NOMO-1 treated with dmso at 0.1 percent for 144 hours (cell line): ENCODE results near the gene TCP11L2.
"Not testable (repeated sequence)": the region's sequence is repeated elsewhere in the genome, so short reads cannot be mapped to it uniquely, and the experiment has no call there.

ENCODE experiments used
- DNase-seq: peaks from one replicate; lab custom pipeline; 2025; ENCODE audit not compliant: unreplicated experiment; lab: John Stamatoyannopoulos, UW

Gene TCP11L2

DNA sequence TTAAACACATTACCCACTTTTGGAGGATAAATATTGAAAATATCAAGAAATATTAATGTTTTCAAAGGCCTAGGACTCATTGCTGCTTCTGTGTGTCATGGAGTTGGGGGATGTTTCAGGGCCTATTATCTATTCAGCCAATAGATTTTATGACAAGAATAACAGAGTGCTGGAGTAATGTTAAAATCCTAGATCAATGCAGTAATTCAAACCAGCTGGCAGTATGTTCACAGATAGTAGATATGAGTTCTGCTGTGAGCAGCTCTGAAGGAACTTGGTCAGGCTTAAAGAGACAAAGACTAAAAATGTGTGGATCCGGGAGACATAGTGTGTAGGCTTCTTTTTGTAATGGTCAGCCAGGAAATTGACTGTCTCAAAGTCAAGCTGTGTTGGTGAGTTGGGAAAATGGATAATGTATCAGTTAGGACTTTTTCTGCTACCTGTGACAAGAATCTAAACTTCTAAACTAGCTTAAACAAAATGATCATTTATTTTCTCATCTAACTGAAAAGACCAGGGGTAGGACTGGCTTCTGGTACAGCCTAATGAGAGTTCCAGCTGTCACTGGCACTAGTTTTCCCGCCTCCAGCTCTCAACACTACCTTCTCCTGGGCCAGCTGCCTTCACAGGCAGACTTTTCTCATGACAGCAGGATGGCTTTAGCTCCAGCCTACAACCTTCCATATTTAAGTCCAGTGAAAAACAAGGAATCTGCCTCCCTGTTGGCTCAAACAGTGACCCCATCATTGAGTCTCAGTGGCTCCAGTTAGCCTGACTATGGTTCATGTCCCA lies 38.7 kb downstream of the TCP11L2 start:
- DNase-seq: no peak

DNA sequence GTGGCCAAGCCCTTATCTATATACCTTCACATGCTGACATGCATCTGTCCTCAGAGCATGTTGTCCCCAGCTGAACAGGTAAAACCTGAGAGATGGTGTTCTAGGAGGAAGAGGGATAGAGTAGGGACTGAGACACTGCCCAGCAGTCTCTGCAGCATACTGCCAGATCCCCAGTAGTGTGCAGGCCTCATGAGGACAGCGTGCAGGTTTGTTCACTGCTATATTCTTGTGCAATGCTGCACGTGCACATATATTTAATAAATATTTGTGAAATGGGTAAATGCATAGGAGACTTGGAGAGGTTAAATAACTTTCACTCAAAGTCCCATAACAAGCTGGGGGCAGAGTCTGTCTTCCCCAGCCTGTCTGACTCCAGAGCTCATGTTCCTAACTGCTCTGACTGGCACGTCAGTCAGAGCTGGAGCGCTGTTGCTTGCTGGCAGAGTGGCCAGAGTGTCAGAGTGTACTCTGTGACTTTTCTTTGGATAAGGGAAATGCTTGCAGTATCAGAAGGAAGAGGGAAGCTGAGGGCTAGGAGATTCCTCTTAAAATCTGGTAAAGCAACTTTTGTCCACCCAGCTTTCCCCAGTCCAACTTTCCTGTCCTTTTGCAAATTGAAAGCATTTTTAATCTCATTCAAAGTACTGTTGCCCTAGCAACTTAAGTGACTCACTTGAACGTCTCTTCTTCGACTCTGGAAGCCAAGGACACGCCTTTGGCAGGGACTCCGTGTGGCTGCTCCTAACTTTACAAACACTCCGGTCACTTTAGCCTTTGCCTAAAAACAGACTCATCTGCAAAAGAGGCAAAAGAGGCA lies 40.1 kb downstream of the TCP11L2 start:
- DNase-seq: no peak

DNA sequence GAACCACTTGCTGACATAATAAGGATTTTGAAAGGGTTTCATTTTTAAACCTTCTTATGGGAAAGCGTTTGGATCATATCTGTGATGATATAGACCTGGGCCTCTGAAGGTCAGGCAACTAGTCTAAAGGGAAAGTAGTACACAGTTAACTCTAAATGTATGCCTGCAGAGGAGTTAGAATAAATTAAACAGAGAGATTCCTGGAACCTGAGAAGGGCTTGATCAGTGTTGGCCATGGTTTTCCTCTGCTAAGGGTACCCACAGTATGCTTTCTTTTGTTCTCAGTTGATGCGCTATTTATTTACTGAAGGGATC lies 40.6 kb downstream of the TCP11L2 start:
- DNase-seq: no peak

DNA sequence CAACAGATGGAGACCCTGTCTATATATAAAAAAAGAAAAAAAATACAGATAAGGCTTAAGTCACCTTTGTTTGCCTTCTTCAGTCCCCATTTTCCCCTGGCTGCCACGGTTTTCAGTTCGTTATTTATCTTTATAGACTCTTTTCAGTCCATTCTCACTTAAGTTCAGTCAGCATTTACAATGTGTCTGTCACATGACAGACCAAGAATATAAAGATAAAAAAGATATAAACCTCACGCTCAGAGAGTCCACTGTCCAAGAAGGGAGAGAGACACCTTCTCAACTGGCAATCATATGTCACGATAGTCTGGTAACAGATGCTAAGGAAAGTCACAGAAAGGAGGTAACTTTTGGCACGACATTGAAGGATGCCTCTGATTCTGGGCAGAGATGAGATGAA lies 41.6 kb downstream of the TCP11L2 start:
- DNase-seq: no peak

DNA sequence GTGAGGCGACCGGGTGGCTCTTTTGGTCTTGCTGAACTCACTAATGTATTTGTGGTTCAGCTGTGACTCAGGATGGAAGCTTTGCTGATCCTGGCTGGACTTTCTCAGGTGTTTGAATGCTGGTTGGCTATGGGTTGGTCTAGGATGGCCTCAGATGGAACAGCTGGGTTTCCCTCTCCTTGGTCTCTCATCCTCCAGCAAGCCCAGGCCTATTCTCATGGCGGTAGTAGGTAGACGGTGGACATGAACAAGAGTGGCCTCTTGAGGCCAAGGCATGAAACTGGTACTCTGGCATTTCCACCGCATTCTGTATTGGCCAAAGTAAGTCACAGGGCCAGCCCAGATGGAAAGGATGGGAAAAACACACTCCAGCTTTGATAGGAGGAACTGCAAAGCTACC lies 43.2 kb downstream of the TCP11L2 start:
- no peak for DNase-seq

DNA sequence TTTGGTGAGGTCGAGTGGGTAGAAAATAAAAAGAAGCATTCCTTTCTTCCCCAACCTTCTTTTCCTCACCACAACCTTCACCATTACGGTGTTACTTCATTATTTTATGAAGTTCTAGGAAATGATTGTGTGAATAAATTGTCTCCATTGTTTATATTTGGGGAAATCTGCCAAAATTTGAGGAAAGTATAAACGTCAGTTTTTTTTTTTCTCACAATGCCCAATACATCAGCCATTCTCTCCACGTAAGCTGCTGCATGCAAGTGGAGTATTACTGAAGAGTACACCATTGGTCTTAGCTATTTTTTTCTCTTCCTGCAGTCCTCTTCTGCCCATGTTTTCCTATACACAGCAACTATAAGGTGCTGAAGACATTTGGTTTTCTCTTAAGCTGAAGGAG lies 45.9 kb downstream of the TCP11L2 start:
- DNase-seq: no peak

DNA sequence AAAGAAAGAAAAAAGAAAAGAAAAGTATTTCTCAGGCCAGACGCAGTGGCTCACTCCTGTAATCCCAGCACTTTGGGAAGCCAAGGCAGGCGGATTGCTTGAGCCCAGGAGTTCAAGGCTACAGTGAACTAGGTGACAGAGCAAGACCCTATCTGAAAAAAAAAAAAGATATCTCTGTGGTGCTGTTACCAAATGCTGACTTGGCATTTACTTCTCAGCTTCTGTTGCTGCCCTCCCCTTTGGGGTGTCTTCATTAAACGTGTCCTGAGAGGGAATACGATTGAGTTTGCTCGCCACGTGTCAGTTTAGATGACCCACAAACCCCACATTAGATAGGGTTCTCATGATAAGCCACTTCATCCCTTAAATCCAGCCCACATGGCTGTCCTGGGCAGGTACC lies 50.6 kb downstream of the TCP11L2 start:
- DNase-seq: no peak

DNA sequence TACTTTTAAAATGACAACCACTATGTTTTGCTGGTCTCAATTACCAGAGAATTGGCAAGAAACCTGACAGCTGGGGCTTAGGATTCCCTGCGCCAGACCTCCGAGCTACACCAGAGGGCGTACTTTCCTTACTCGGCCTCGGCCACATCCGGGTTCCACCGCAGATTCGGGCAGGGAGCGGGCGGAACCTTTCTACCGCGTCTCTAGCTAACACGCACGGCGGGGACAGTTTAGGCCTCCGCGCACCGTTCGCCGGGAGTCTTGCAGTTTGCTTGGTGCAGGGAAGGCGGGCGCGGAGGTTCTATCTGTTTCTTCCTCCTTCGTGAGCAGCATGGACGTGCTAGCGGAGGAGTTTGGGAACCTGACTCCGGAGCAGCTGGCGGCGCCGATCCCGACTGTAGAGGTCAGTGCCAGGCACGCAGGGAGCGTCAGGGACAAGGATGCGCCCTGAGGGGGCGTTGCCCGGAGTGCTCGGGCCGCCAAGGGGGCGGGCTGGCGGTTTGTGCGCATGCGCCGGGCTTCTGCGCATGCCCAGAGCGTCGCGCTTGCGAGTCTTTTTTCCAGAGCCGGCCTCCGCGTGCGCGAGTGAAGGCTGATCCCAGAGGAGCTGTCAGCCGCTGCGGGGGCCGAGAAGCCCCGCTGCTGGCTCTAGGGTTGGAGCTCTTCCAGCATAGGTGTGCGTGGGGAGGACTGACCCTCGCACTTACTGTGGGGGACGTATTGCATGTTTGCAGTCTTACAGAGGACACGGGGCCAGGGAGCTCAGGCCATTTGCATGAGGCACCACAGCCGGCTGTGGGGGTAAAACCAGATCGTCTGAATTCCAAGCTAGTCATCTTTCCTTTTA lies 55.2 kb downstream of the TCP11L2 start, which contains the start of gene POLR3B:
Gene POLR3B, plus strand, starts transcription at position 200 of the 847 bp plus-strand sequence. Its CDS starts 132 bp downstream, at position 332.
- DNase-seq: peak; percentile 93

DNA sequence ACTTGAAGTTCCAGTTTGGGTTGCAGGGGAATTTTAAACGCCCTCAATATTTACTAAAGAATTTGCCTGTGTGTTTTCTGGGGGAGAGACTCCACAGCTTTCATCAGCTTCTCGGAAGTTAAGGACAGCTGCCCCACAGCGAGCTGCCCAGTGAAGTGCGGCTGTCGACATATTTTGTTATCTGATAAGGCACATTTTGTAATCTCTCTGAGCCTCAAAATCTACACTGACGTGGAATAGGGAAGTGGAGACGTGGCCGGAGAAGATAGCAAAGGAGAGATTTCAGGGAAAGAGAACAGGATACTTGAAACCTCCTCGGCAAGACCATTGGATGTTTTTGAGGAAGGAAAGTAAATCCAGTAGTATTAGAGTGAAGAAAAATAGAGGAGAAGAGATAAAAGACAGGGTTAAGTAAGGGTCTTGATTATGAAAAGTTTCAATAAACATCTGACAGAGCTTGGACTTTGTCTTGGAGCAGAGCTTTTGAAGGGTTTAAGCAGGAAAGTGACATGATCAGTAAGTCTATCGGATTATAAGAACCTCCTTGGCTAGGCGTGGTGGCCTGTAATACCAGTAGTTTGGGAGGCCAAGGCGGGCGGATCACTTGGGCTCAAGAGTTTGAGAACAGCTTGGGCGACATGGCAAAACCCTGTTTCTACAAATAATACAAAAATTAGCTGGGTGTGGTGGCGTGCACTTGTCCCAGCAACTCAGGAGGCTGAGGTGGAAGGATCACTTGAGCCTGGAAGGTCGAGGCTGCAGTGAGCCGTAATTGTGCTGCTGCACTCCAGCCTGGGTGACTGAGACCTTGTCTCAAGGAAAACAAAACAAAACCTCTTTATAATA lies 56.1 kb downstream of the TCP11L2 start:
- DNase-seq: peak; percentile 72

DNA sequence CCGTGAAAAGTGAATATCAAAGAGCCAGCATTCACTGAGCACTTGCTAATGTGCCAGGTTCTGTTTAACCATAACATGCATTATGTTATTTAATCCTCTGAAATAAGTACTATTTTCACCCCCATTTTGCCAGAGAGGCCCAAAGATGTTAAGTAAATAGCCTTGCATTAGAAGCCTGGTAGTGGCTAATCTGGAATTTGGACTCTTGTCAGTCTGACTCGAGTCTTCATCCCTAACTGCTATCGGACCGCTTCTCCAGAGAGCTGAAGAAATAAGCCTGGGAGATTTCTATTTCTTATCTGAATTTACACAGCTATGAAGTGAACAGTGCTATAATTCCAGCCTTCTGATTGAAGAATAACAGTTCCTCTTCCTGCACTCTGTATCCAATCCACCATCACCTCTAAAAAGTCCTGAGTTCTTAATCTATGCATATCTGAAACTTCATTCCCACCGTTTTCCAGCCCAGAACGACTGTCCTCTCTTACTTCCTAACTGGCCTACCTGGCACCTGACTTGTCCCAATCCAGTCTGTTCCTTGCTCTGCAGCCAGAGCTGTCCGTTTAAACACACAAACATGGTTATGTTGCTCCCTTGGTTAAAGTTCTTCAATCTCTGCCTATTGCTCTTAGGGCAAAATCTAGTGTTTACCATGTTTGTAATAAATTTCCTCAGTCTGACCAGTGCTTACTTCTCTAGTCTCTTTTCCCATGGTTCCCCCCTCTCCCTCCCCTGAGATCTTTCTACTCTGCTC lies 57.3 kb downstream of the TCP11L2 start:
- DNase-seq: no peak

DNA sequence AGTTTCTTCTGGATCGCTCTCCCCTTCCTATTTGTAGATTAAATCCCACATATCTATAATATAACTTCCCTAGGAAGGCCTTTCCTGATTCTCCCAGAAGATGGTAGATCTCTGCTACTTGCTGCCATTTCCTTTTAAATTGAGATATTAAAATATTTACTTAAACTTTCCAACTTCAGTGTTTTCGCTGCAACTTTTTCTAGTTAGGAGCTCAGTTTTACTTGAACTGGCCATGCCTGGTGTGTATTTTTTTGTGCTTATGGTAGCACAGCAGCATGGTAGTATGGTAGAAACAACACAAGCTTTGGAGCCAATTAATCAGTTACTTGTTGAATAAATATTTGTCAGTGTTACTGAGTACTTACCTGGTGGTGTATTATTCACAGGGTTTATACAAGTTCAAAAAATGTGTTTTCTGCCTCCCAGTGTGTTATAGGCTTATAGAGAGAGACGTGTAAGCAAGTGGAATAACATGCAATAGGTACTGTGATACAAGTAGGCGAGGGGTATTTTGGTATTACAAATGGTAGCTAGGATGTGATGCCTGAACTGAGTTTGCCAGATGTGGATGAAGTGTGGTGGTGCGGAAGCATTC lies 58.0 kb downstream of the TCP11L2 start:
- no peak for DNase-seq

DNA sequence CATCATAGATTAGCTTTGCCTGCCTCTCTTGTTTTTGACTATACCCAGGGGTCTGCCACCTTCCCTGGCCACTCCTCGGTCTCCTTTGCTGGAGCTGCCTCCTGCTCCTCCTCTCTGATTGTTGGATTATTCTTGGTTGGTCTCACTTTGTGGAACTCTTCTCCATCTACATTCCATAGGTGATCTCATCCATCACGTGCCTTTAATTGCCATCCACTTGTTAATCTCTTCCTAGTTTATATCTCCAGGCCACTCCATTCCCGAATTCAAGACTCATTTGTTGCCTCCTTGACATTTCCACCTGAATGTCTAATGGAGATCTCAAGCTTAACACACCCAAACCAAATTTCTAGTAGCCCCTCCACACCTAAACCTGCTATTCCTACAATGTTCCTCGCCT lies 60.4 kb downstream of the TCP11L2 start:
- DNase-seq: no peak

DNA sequence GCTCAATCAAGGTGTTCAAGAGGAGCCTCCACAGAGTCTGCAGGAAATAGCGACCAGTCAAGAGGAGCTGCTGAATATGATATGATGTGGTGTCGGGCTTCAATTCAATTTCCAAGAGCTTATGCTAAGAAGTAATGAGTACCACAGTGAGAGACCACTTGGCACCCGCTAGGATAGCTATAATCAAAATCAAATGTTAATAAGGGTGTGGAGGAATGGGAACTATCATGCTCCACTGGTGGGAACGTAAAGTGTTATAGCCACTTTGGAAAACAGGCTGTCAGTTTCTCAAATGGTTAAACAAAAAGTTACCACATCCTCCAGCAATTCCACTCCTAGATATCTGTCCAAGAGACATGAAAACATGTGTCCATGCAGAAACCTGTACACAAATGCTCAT lies 61.7 kb downstream of the TCP11L2 start:
- DNase-seq: no peak

DNA sequence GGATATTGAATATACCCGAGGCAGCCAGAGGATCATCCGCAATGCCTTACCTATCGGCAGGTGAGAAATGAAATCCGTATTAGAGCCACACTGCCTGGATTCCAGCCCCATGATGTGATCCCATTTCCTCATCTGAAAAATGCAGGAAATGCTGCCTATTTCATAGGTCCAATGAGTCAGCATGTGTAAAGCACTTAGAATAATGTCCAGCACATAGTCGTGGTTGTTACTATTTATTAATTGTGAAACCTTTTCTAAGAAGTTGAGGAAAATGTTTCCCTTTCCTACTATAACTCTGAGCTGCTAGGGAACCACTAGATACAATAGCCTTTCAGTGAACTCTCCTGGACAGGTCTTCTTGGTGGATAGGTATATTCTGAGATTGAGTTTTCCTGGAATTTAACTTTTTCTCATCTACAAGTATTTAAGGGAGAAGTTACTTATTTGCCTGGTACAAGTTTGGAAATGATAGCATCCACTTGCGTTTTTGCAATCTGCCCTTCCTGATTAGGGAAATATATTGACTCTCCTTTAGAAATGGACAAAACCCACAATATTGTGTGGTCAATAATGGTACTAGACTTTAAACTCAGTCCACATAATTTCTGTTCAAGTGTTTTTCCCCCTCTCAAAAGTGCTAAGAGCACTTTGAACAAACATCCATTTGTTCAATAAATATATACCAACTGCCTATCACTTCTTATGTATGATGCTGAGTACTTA lies 67.3 kb downstream of the TCP11L2 start:
- DNase-seq: no peak

DNA sequence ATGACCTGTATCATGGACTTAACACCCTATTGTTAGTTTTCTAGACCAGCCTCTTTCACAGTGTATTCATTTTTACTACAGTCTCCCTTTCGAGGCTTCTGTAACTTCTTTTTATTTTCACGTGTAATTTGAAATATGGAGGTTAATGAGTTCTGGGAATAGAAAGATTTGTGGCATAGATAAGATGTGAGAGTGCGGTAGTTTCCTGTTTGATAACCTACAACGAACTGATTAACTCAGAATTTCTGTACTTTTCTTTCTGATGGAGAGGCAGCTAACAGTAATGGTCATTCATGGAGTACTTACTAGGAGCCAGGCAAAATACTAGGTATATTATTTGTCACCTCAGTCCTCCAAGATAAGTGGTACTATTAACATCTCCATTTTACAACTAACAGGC lies 76.3 kb downstream of the TCP11L2 start:
- DNase-seq: no peak

DNA sequence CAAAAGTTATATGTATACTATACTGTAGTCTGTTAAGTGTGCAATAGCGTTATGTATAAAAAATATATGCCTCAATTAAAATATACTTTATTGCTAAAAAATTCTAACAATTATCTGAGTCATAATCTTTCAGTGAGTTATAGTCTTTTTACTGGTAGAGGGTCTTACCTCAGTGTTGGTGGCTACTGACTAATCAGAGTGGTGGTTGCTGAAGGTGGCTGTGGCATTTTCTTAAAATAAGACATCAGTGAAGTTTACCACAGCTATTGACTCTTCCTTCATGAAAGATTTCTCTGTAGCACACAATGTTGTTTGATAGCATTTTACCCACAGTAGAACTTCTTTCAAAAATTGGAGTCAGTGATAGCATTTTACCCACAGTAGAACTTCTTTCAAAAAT lies 78.4 kb downstream of the TCP11L2 start:
- DNase-seq: no peak

DNA sequence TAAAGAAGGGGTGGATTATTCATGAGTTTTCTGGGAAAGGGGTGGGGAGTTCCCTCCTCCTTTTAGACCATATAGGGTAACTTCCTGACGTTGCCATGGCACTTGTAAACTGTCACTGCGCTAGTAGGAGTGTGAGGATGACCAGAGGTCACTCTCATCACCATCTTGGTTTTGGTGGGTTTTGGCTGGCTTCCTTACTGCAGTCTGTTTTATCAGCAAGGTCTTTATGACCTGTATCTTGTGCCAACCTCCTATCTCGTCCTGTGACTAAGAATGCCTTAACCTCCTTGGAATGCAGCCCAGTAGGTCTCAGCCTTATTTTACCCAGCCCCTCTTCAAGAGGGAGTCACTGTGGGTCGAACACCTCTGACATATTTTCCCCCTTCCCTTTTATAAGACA lies 79.3 kb downstream of the TCP11L2 start:
- not testable (repeated sequence) for DNase-seq

DNA sequence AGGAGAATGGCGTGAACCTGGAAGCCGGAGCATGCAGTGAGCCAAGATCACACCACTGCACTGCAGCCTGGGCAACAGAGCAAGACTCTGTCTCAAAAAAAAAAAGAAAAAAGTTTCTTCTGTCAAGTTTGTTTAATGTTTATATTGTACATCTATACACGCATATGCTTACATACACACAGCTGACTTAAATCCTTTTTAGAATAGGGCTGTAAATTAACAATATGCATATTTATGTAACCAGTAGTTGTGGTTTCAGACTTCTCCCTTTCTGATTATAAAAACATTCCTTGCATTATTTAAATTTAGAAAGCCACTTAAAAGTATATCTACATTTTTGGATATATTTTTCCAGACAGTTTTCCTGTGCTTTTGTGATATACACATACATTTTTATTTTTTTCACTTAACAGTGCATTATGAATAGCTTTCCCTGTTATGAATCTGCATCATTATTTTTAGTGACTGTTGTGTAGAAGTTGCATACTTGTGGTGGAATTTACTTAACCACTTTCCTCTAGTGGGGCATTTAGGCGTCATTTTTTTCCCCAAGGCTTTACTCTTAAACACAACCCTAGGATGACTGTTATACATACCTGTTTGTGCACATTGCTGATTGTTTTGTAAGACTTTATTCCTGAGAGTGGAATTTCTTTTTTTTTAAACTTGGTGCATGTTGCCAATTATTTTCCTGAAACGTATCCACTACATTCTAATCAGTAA lies 84.4 kb downstream of the TCP11L2 start:
- DNase-seq: no peak
